HFFc6 (cell line): ENCODE measurements around the gene PCDH9. TPM values are rescaled to one million over a fixed set of nuclear protein-coding genes. Genes with fewer than 3 reads are reported as not detected.

Experiments
- DNase-seq: peaks from one replicate; pipeline ENCODE4 v3.0.0-alpha.2; 2018
- H3K27ac Mint-ChIP-seq: 2 replicates; pipeline ENCODE4 v1.8.0; 2020; ENCODE audit warnings: mild to moderate bottlenecking, mixed read lengths
- H3K27me3 Mint-ChIP-seq: 2 replicates; pipeline ENCODE4 v1.8.0; 2021; ENCODE audit warnings: mild to moderate bottlenecking, moderate library complexity, mixed read lengths; ENCODE audit not compliant: insufficient read depth
- H3K36me3 Mint-ChIP-seq: 2 replicates; pipeline ENCODE4 v1.8.0; 2021; ENCODE audit warnings: low read depth, mixed read lengths
- H3K4me1 Mint-ChIP-seq: 2 replicates; pipeline ENCODE4 v1.8.0; 2020; ENCODE audit warnings: low read depth, mixed read lengths
- H3K4me3 Mint-ChIP-seq: 2 replicates; pipeline ENCODE4 v1.8.0; 2020; ENCODE audit warnings: mild to moderate bottlenecking, moderate library complexity, mixed read lengths
- H3K9me3 Mint-ChIP-seq: 2 replicates; pipeline ENCODE4 v1.8.0; 2020; ENCODE audit warnings: mild to moderate bottlenecking, mixed read lengths
- CTCF ChIP-seq: fragments of 200-600 bp; sonication (generic); IDR thresholded peaks from 2 replicates; pipeline ENCODE4 v1.5.0; 2021; ENCODE audit warnings: antibody characterized with exemption, mild to moderate bottlenecking
- total RNA-seq, 6 experiments: library from RNA; stranded (reverse); fragmentation: NEBNext Ultra II Directional; extraction: Animal tissue kit (Norgen Biotek cat#: 25700); gene quantifications; 2 replicates in 1 of 6; 3 replicates in 5 of 6; pipeline ENCODE4 v1.2.3, GENCODE V29; 2021

PCDH9 gene
- total RNA-seq, 6 experiments from 2014 or later: 2.0 to 6.7 (median 2.6) TPM

DNA sequence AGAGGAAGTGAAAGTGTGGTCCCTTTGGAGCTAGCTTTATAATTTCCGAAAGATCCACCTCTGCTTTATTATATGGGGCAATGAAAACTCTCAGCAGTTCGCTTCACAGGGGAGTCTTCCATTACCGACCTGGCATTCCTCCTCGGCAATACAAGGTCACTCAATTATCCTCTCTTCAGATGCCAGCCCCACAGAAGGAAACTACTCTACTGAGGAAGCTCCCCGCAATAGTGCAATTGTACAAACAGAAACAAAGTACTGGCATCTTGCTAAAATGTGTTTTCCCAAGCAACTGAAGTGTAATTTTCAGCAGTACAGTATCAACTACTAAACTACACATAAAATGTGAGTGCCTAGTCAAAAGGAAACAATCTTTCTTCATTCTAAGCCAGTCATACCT, 702.0 kb downstream of the PCDH9 start:
- Mint-ChIP-seq H3K4me3 (peak overlapping the region; percentile 60; the same call in 1 of the 2 replicates), H3K36me3 (no peaks in the 10 kb centered on the region; the same call in 1 of the 2 replicates), H3K4me1 (peaks cover 32% of the 10 kb centered on the region), H3K27me3 (peaks cover 3% of the 10 kb centered on the region; the same call in 1 of the 2 replicates), H3K9me3 (no peaks in the 10 kb centered on the region), H3K27ac (no peak overlapping the region)
- no peak for TF ChIP-seq CTCF
- DNase-seq: no peak

DNA sequence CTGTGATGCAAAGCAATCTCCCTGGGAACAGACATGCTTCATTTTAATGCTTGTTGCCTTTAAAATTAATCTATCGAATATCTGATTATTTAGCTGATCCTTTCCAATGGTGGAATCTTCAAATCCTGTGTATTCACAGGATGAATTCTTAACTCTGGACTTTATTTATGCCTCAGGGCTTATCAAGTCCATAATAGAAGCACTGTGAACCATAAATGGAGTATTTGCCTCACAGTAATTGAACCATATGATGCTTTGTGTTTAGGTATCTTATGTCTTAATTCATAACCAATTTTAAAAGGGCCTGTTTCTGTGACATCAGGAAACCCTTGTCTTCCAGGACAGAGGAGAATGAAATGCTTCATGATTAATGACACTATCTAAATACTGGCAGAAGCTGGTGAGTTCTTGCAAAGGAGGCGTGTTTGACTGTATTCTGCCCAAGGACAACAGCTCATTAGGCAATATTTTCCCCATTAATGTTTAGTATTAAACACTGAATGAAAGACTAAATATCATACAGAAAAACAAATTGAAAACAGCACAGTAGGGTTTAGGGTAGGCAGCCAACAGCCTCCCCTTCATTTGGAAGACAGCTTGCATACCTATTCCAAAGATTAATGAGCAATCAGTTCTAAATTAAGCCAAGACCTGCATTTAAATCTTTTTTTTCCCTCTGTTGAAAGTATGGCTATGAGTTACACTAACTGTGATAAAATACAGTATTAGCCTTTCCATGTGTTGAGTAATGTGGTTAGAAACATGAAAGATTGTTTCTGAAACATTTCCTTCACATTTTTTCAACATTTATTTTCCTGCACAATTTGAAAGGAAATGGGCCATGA, 709.4 kb downstream of the PCDH9 start:
- no peak for TF ChIP-seq CTCF
- no peaks in the 10 kb centered on the region for H3K36me3 Mint-ChIP-seq
- no peak overlapping the region for H3K27ac Mint-ChIP-seq
- peaks cover 3% of the 10 kb centered on the region; the same call in 1 of the 2 replicates for H3K27me3 Mint-ChIP-seq
- H3K4me3 Mint-ChIP-seq: no peak overlapping the region
- peaks cover 9% of the 10 kb centered on the region for H3K4me1 Mint-ChIP-seq
- no peaks in the 10 kb centered on the region for H3K9me3 Mint-ChIP-seq
- no peak for DNase-seq

- TF ChIP-seq CTCF: no peak
- no peaks in the 10 kb centered on the region for H3K36me3 Mint-ChIP-seq
- H3K27ac Mint-ChIP-seq: no peak overlapping the region
- no peak overlapping the region for H3K4me3 Mint-ChIP-seq
- no peak for DNase-seq
- H3K27me3 Mint-ChIP-seq: no peaks in the 10 kb centered on the region; the same call in 1 of the 2 replicates
- H3K4me1 Mint-ChIP-seq: no peaks in the 10 kb centered on the region; the same call in 1 of the 2 replicates
- H3K9me3 Mint-ChIP-seq: no peaks in the 10 kb centered on the region
Measured at GRCh38 chr13:66519259-66519658, 710.9 kb downstream of the PCDH9 start.

GRCh38 chr13:66518068-66518467, 712.1 kb downstream of the PCDH9 start:
- no peak for TF ChIP-seq CTCF
- no peaks in the 10 kb centered on the region for H3K36me3 Mint-ChIP-seq
- no peaks in the 10 kb centered on the region; the same call in 1 of the 2 replicates for H3K27me3 Mint-ChIP-seq
- DNase-seq: no peak
- no peak overlapping the region for H3K27ac Mint-ChIP-seq
- peaks cover 10% of the 10 kb centered on the region for H3K4me1 Mint-ChIP-seq
- H3K4me3 Mint-ChIP-seq: no peak overlapping the region
- H3K9me3 Mint-ChIP-seq: no peaks in the 10 kb centered on the region

GRCh38 chr13:66513728-66514127, 716.4 kb downstream of the PCDH9 start:
- H3K27ac Mint-ChIP-seq: no peak overlapping the region
- H3K27me3 Mint-ChIP-seq: no peaks in the 10 kb centered on the region; the same call in none of the 2 replicates
- H3K4me3 Mint-ChIP-seq: no peak overlapping the region
- no peak for DNase-seq
- TF ChIP-seq CTCF: no peak
- peaks cover 10% of the 10 kb centered on the region for H3K4me1 Mint-ChIP-seq
- no peaks in the 10 kb centered on the region for H3K36me3 Mint-ChIP-seq
- H3K9me3 Mint-ChIP-seq: no peaks in the 10 kb centered on the region
